RWPE1 (cell line): ENCODE measurements around the gene SLC6A3.

ENCODE experiments used
- CTCF ChIA-PET: fragments of 350-600 bp; sonication (Branson Sonifier 250); formaldehyde crosslinking; extraction: SDS; loops from one replicate; lab custom pipeline; 2021; lab: Yijun Ruan, JAX
- POLR2A ChIA-PET: fragments of 400-600 bp; formaldehyde crosslinking; extraction: SDS; loops from one replicate; lab custom pipeline; 2020; ENCODE audit warnings: antibody characterized with exemption; ENCODE audit not compliant: low non-redundant PET; lab: Yijun Ruan, JAX
- DNase-seq: peaks from one replicate; pipeline ENCODE4 v3.0.0; 2012; ENCODE audit warnings: low spot score
- H3K27ac ChIP-seq: fragments of 450-650 bp; 2 replicates; pipeline ENCODE4 v1.5.1; 2017
- CTCF ChIP-seq: fragments of 450-650 bp; conservative IDR thresholded peaks from 2 replicates; pipeline ENCODE4 v1.5.1; 2017; ENCODE audit warnings: low read depth, mild to moderate bottlenecking

The SLC6A3 gene

GRCh38 chr5:1415626-1416360, 29.4 kb downstream of the SLC6A3 start:
- DNase-seq = no peak
- TF ChIP-seq CTCF = no peak
- ChIA-PET POLR2A (no interaction called here), CTCF (no interaction called here)
- no peak overlapping the region for H3K27ac ChIP-seq

GRCh38 chr5:1415059-1415425, 30.2 kb downstream of the SLC6A3 start:
- H3K27ac ChIP-seq = no peak overlapping the region
- CTCF ChIA-PET = no interaction called here
- DNase-seq = no peak
- no peak for TF ChIP-seq CTCF
- POLR2A ChIA-PET = no interaction called here

DNA sequence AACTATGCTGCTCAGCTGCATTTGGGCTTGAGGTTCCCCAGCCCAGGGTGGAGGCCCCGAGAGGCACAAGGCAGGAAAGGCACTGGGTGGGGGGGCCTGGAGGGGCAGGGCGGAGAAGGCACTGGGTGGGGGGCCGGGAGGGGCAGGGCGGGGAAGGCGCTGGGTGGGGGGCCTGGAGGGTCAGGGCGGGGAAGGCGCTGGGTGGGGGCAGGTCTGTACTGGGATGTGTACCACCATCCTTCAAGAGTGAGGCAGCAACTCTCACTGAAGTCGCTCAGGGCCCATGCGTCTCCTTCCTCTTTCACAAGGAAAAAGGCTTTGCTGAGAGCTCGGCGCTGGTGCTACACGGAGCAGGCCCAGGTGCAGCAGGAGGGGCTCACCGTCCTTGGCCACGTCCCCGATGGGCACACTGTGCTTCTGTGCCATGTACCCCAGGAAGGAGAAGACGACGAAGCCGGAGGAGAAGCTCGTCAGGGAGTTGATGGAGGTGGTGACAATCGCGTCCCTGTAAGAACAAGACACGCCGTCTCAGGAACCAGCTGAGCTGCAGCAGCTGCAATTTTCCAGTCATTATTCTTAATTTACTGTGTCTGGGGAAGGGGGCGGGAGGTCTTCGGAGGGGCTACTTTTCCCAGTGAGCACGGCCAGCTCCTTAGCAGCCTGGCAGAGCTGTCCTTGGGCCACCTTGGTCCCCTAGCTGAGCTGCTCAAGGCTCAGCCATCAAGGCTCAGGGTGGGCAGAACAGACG, 30.8 kb downstream of the SLC6A3 start:
- DNase-seq = no peak
- ChIA-PET CTCF (interaction anchor here (0.8 kb wide), 1 partner anchor 206 kb away, joined by 3 read pairs; no protein-coding TSS in a partner anchor), POLR2A (no interaction called here)
- no peak overlapping the region for H3K27ac ChIP-seq
- TF ChIP-seq CTCF = no peak

DNA sequence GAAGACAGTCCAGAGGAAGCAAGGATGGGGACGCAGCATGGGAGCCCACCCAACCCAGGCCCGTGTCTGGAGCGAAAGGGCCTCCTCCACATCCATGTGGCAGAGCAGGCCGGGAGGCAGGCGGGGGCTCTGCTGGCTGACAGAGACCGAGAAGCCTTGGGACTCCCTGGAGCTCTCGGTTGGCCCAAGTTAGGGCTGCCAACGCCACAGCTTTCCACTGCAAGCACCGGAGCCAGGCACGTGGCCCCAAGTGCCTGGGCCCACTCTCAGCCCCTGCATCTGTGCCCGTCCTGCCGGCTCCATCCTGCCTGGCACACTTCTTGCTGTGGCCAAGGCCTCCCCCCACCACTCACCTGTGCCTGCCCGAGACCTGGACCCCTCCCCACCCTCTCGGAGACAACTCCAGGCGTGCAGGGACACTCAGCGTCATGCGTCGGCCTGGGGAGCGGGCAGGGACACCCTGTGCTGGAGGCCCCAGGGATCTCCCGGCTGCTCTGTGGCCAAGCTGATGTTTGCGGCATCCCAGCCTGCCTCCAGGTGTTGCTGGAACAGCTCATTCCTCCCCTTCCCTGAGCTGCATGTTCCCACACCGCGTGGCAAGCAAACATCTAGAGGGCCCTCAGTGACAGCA, 31.5 kb downstream of the SLC6A3 start:
- TF ChIP-seq CTCF = no peak
- CTCF ChIA-PET = interaction anchor here (0.8 kb wide), 1 partner anchor 205 kb away, joined by 3 read pairs; no protein-coding TSS in a partner anchor

GRCh38 chr5:1413211-1413610, 32.0 kb downstream of the SLC6A3 start:
- no peak for TF ChIP-seq CTCF
- ChIA-PET CTCF (no interaction called here), POLR2A (no interaction called here)
- no peak overlapping the region for H3K27ac ChIP-seq
- DNase-seq = no peak

More for the DNA sequence above, 31.5 kb downstream of the SLC6A3 start:
- no peak overlapping the region for H3K27ac ChIP-seq
- DNase-seq = no peak
- POLR2A ChIA-PET = no interaction called here

DNA sequence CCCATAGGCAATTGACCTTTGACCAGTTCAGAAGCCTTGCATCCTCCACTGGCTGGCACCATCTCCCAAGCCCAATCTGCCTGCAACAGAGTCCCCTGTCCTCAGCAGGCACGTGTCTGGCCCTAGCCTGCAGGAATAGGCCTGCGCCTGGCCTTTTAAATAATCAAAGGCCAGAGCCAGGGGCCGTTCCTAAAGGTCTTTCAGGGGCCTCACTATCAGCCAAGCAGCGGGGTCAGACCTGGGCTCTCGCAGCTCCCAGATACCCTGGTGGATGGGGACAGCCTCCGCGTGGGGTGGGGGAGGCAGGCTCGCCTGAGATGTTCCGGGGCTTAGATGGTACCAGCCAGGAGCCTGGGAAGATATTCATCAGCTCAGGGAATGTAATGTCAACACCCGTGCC, 32.6 kb downstream of the SLC6A3 start:
- no peak overlapping the region for H3K27ac ChIP-seq
- DNase-seq = no peak
- TF ChIP-seq CTCF = no peak
- CTCF ChIA-PET = no interaction called here
- POLR2A ChIA-PET = no interaction called here
